GM23338 (cell line): ENCODE data around the gene SLC28A1. TPM values are rescaled to one million over a fixed set of nuclear protein-coding genes. Genes with fewer than 3 reads are reported as not detected.

Experiments
- ATAC-seq: fragments of 200-7000 bp; cut with Tn5 transposase; 3 replicates; pipeline ENCODE4 v1.9.1; 2020
- DNase-seq: peaks from one replicate; pipeline ENCODE4 v3.0.0-alpha.2; 2015; ENCODE audit warnings: low spot score
- H2AFZ ChIP-seq: fragments of 200-600 bp; sonication (generic); 2 replicates; pipeline ENCODE4 v1.8.0; 2016; ENCODE audit warnings: antibody characterized with exemption, mild to moderate bottlenecking, moderate library complexity
- H3F3A ChIP-seq: fragments of 200-600 bp; sonication (generic); replicated peaks from 2 replicates; pipeline ENCODE4 v1.8.0; 2017; ENCODE audit warnings: antibody characterized with exemption, mixed run types, low read depth
- H3K27ac ChIP-seq: fragments of 200-600 bp; sonication (generic); 2 replicates; pipeline ENCODE4 v1.6.1; 2016; ENCODE audit warnings: low read depth
- H3K27me3 ChIP-seq: fragments of 200-600 bp; sonication (generic); 2 replicates; pipeline ENCODE4 v1.8.0; 2016; ENCODE audit warnings: mild to moderate bottlenecking, mixed run types, moderate library complexity; ENCODE audit not compliant: insufficient read depth
- H3K36me3 ChIP-seq: fragments of 200-600 bp; sonication (generic); 2 replicates; pipeline ENCODE4 v1.8.0; 2016; ENCODE audit warnings: mild to moderate bottlenecking; ENCODE audit not compliant: insufficient read depth
- H3K4me1 ChIP-seq: fragments of 200-600 bp; sonication (generic); 2 replicates; pipeline ENCODE4 v1.8.0; 2016; ENCODE audit warnings: mild to moderate bottlenecking, moderate library complexity; ENCODE audit not compliant: insufficient read depth
- H3K4me2 ChIP-seq: fragments of 200-600 bp; sonication (generic); 2 replicates; pipeline ENCODE4 v1.7.1; 2017; ENCODE audit warnings: mixed run types
- H3K4me3 ChIP-seq: fragments of 200-600 bp; sonication (generic); 2 replicates; pipeline ENCODE4 v1.6.1; 2016; ENCODE audit warnings: mixed run types
- H3K79me2 ChIP-seq: fragments of 200-600 bp; sonication (generic); replicated peaks from 2 replicates; pipeline ENCODE4 v1.8.0; 2017; ENCODE audit warnings: mild to moderate bottlenecking; ENCODE audit not compliant: insufficient read depth
- H3K9me2 ChIP-seq: fragments of 200-600 bp; sonication (generic); 2 replicates; pipeline ENCODE4 v1.8.0; 2017; ENCODE audit not compliant: insufficient read depth
- H4K20me1 ChIP-seq: fragments of 200-600 bp; sonication (generic); replicated peaks from 2 replicates; pipeline ENCODE4 v1.8.0; 2017; ENCODE audit warnings: mild to moderate bottlenecking; ENCODE audit not compliant: insufficient read depth
- H3K27ac Mint-ChIP-seq: 2 replicates; pipeline ENCODE4 v1.8.0; 2020; ENCODE audit warnings: inconsistent platforms, mild to moderate bottlenecking, moderate library complexity, mixed read lengths
- H3K27me3 Mint-ChIP-seq: 3 replicates; pipeline ENCODE4 v1.8.0; 2022; ENCODE audit warnings: low read depth, mild to moderate bottlenecking, moderate library complexity, mixed read lengths, inconsistent platforms; ENCODE audit not compliant: insufficient read depth, poor library complexity
- H3K36me3 Mint-ChIP-seq: 3 replicates; pipeline ENCODE4 v1.8.0; 2021; ENCODE audit warnings: low read depth, mild to moderate bottlenecking, inconsistent platforms, moderate library complexity, mixed read lengths
- H3K4me1 Mint-ChIP-seq: 3 replicates; pipeline ENCODE4 v1.8.0; 2020; ENCODE audit warnings: mild to moderate bottlenecking, inconsistent platforms, mixed read lengths
- H3K4me3 Mint-ChIP-seq: 3 replicates; pipeline ENCODE4 v1.8.0; 2021; ENCODE audit warnings: moderate library complexity, mild to moderate bottlenecking, inconsistent platforms, mixed read lengths
- H3K9me3 Mint-ChIP-seq: 3 replicates; pipeline ENCODE4 v1.8.0; 2020; ENCODE audit warnings: moderate library complexity, mild to moderate bottlenecking, inconsistent platforms, mixed read lengths
- CREB1 ChIP-seq: fragments of 250-450 bp; sonication (Bioruptor Pico); IDR thresholded peaks from 2 replicates; pipeline ENCODE4 v1.5.0; 2020; ENCODE audit warnings: low read depth, mild to moderate bottlenecking, moderate library complexity
- ETS1 ChIP-seq: IDR thresholded peaks from 2 replicates; pipeline ENCODE4 v1.6.1; 2016; ENCODE audit warnings: antibody characterized with exemption
- EZH2 ChIP-seq: fragments of 200-600 bp; sonication (generic); IDR thresholded peaks from one replicate; pipeline ENCODE4 v1.8.0; 2017; ENCODE audit warnings: antibody characterized with exemption, mild to moderate bottlenecking, low read depth; ENCODE audit not compliant: unreplicated experiment
- EZH2phosphoT487 ChIP-seq: fragments of 200-600 bp; sonication (generic); IDR thresholded peaks from one replicate; pipeline ENCODE4 v1.8.1; 2018; ENCODE audit warnings: antibody characterized with exemption; ENCODE audit not compliant: unreplicated experiment
- POLR2AphosphoS5 ChIP-seq: IDR thresholded peaks from 2 replicates; pipeline ENCODE4 v1.6.1; 2016; ENCODE audit warnings: antibody characterized with exemption, low read depth
- REST ChIP-seq: IDR thresholded peaks from one replicate; pipeline ENCODE4 v1.6.1; 2018; ENCODE audit warnings: antibody characterized with exemption; ENCODE audit not compliant: unreplicated experiment
- STAT1 ChIP-seq: IDR thresholded peaks from one replicate; pipeline ENCODE4 v1.6.1; 2016; ENCODE audit warnings: antibody characterized with exemption; ENCODE audit not compliant: unreplicated experiment
- ZNF462 ChIP-seq: fragments of 250-450 bp; sonication (Bioruptor Pico); IDR thresholded peaks from 2 replicates; pipeline ENCODE4 v1.5.0; 2020; ENCODE audit warnings: mild to moderate bottlenecking, moderate library complexity
- polyA plus RNA-seq: library from polyadenylated mRNA; unstranded; fragments of >200 nt; fragmentation: Nextera tagmentation; extraction: Ambion mirVana; gene quantifications from 2 replicates; pipeline ENCODE4 v1.2.1, GENCODE V29; 2016
- total RNA-seq: library from RNA; depleted of rRNA; stranded (reverse); fragments of >200 nt; shearing (Covaris generic); gene quantifications from 2 replicates; pipeline ENCODE4 v1.2.3, GENCODE V29; 2014

Gene SLC28A1
- total and polyA plus RNA-seq, 2 experiments from 2014 or later, result not detected

- no peak for TF ChIP-seq ZNF462
Measured at GRCh38 chr15:84839714-84840113, 44.7 kb upstream of the SLC28A1 start (continued).

- TF ChIP-seq POLR2AphosphoS5 (no peak), ETS1 (no peak), REST (no peak), CREB1 (no peak), EZH2 (no peak), EZH2phosphoT487 (no peak), STAT1 (no peak)
- no peak for ATAC-seq
- no peak for DNase-seq
Measured at GRCh38 chr15:84840255-84840654, 44.2 kb upstream of the SLC28A1 start.

More at GRCh38 chr15:84840255-84840654, 44.2 kb upstream of the SLC28A1 start:
- H3K27me3 ChIP-seq, result no peaks in the 10 kb centered on the region
- no peak overlapping the region for H3K27ac ChIP-seq
- H2AFZ ChIP-seq, result no peak overlapping the region
- H3F3A ChIP-seq, result no peaks in the 10 kb centered on the region
- H3K9me2 ChIP-seq, result 0 out of 2 replicates have a peak, but pooled peaks cover 4% of the 10 kb centered on the region
- H4K20me1 ChIP-seq, result peaks cover 3% of the 10 kb centered on the region; the same call in 1 of the 2 replicates
- no peak overlapping the region for H3K4me3 ChIP-seq
- Mint-ChIP-seq H3K4me3 (no peak overlapping the region), H3K27ac (no peak overlapping the region), H3K36me3 (no peaks in the 10 kb centered on the region; the same call in 2 of the 3 replicates), H3K4me1 (peaks cover 6% of the 10 kb centered on the region), H3K27me3 (peaks cover 10% of the 10 kb centered on the region), H3K9me3 (no peaks in the 10 kb centered on the region)
- no peak overlapping the region for H3K4me2 ChIP-seq
- no peaks in the 10 kb centered on the region for H3K4me1 ChIP-seq
- no peaks in the 10 kb centered on the region for H3K36me3 ChIP-seq
- no peaks in the 10 kb centered on the region for H3K79me2 ChIP-seq
